Fibroblast of villous mesenchyme (primary cell): Measurements from ENCODE around the gene MYO1D. TPM values are rescaled to one million over a fixed set of nuclear protein-coding genes. Genes with fewer than 3 reads are reported as not detected.

Experiments used
- DNase-seq: peaks from one replicate; pipeline ENCODE4 v3.0.0-alpha.2; 2010; ENCODE audit warnings: low read depth
- H3K4me3 ChIP-seq: 2 replicates; pipeline ENCODE4 v1.5.1; 2011; ENCODE audit warnings: low read depth, mild to moderate bottlenecking, low read length
- CTCF ChIP-seq: IDR thresholded peaks from 2 replicates; pipeline ENCODE4 v1.5.1; 2012; ENCODE audit warnings: low read depth, mild to moderate bottlenecking, low read length; ENCODE audit not compliant: insufficient read depth
- total RNA-seq: library from RNA; depleted of rRNA; stranded (reverse); fragments of >200 nt; gene quantifications from 2 replicates; pipeline ENCODE4 v1.2.3, GENCODE V29; 2012

Gene MYO1D
- total RNA-seq, 1 donor, result 19.0 TPM

DNA sequence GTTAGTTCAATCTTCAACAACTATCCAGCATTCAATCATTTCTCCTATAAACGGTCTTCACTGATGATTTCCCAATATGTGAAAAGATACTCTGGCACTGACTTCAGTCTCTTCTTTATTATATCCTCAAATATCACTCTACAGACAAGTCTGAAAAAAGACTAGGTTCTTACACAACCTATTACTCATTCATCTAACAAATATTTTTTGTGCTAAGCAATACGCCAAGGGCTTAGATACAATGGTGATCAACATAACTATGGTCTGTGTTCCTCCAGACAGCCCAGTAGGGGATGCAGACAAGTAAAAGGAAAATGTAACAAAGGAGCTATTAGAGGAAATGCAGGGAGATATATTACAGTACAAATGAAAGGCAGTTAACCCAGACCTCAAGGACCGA is 63.9 kb downstream of the MYO1D start:
- DNase-seq, result peak; percentile 30
- H3K4me3 ChIP-seq, result no peak overlapping the region
- TF ChIP-seq CTCF, result no peak

DNA sequence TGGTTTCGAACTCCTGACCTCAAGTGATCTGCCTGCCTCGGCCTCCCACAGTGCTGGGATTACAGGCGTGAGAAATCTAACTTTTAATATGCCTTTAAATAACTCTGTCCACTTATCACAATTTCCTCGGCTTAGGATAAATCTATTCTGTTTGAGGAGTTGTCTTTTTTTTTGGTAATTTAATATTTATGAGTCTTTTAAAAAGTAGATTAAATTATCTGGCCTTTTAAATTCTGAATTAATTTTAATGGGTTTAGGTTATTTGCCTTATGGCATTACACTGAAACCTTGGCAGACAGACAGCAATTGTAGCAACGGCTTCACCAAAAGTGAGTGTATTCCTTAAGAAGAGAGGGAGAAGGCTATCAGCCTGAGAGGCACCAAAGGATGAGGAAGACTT is 66.2 kb downstream of the MYO1D start:
- DNase-seq, result no peak
- no peak for TF ChIP-seq CTCF
- no peak overlapping the region for H3K4me3 ChIP-seq

GRCh38 chr17:32807577-32807976 is 69.3 kb downstream of the MYO1D start:
- DNase-seq, result no peak
- H3K4me3 ChIP-seq, result no peak overlapping the region
- TF ChIP-seq CTCF, result no peak

GRCh38 chr17:32806646-32807045 is 70.3 kb downstream of the MYO1D start:
- no peak overlapping the region for H3K4me3 ChIP-seq
- no peak for DNase-seq
- no peak for TF ChIP-seq CTCF

GRCh38 chr17:32805029-32805976 is 71.6 kb downstream of the MYO1D start:
- no peak overlapping the region for H3K4me3 ChIP-seq
- TF ChIP-seq CTCF, result no peak
- DNase-seq, result no peak

GRCh38 chr17:32803544-32803943 is 73.4 kb downstream of the MYO1D start:
- DNase-seq, result peak; percentile 73
- TF ChIP-seq CTCF, result no peak
- no peak overlapping the region for H3K4me3 ChIP-seq

GRCh38 chr17:32802306-32802705 is 74.6 kb downstream of the MYO1D start:
- no peak overlapping the region for H3K4me3 ChIP-seq
- no peak for DNase-seq
- no peak for TF ChIP-seq CTCF
